Activated B cell treated with CpG ODN at 0.5 μM for 24 hours (primary cell): ENCODE data around the gene DPT. TPM values are rescaled to one million over a fixed set of nuclear protein-coding genes. Genes with fewer than 3 reads are reported as not detected.

Experiments
- ATAC-seq: fragments of 200-7000 bp; cut with Tn5 transposase; one replicate; pipeline ENCODE4 v1.10.0; 2021; ENCODE audit warnings: low read depth, mild to moderate bottlenecking, moderate library complexity
- CTCF ChIA-PET: fragments of 350-600 bp; sonication (Branson Sonifier 250); formaldehyde crosslinking; loops from one replicate; lab custom pipeline; 2021; ENCODE audit warnings: antibody characterized with exemption; lab: Charles Lee
- POLR2A ChIA-PET: fragments of 350-600 bp; sonication (Branson Sonifier 250); formaldehyde crosslinking; loops from one replicate; lab custom pipeline; 2021; ENCODE audit warnings: antibody characterized with exemption; lab: Charles Lee
- DNase-seq: peaks from one replicate; pipeline ENCODE4 v3.0.0; 2022
- H3K27ac Mint-ChIP-seq: one replicate; pipeline ENCODE4 v1.8.0; 2020; ENCODE audit warnings: mixed read lengths
- H3K27me3 Mint-ChIP-seq: one replicate; pipeline ENCODE4 v1.8.0; 2021; ENCODE audit warnings: mixed read lengths
- H3K36me3 Mint-ChIP-seq: one replicate; pipeline ENCODE4 v1.8.0; 2021; ENCODE audit warnings: low read depth, mixed read lengths
- H3K4me1 Mint-ChIP-seq: one replicate; pipeline ENCODE4 v1.8.0; 2021; ENCODE audit warnings: mixed read lengths
- H3K4me3 Mint-ChIP-seq: one replicate; pipeline ENCODE4 v1.8.0; 2020; ENCODE audit warnings: mild to moderate bottlenecking, mixed read lengths
- H3K9me3 Mint-ChIP-seq: one replicate; pipeline ENCODE4 v1.8.0; 2020; ENCODE audit warnings: mixed read lengths
- intact Hi-C: fragments of 100-400 bp; cut with micrococcal nuclease; formaldehyde crosslinking; loops from one replicate; pipeline ENCODE4 v1.15.1; 2024
- total RNA-seq: library from RNA; stranded (reverse); gene quantifications from 2 replicates; pipeline ENCODE4 v1.2.3, GENCODE V29; 2022
- TF ChIP-seq, protein P1 (sequence below): fragments of 200-600 bp; IDR thresholded peaks from one replicate; pipeline ENCODE4 v1.8.0; 2022; ENCODE audit warnings: antibody characterized with exemption, mild to moderate bottlenecking

Gene DPT
- total RNA-seq, 1 donor from 2014 or later = not detected

- Mint-ChIP-seq H3K36me3 (no peaks in the 10 kb centered on the region), H3K27me3 (no peaks in the 10 kb centered on the region), H3K27ac (no peak overlapping the region), H3K4me3 (no peak overlapping the region), H3K4me1 (no peaks in the 10 kb centered on the region), H3K9me3 (no peaks in the 10 kb centered on the region)
- intact Hi-C loops = no loop called here
- POLR2A ChIA-PET = no interaction called here
- CTCF ChIA-PET = no interaction called here
- TF ChIP-seq, protein P1, sequence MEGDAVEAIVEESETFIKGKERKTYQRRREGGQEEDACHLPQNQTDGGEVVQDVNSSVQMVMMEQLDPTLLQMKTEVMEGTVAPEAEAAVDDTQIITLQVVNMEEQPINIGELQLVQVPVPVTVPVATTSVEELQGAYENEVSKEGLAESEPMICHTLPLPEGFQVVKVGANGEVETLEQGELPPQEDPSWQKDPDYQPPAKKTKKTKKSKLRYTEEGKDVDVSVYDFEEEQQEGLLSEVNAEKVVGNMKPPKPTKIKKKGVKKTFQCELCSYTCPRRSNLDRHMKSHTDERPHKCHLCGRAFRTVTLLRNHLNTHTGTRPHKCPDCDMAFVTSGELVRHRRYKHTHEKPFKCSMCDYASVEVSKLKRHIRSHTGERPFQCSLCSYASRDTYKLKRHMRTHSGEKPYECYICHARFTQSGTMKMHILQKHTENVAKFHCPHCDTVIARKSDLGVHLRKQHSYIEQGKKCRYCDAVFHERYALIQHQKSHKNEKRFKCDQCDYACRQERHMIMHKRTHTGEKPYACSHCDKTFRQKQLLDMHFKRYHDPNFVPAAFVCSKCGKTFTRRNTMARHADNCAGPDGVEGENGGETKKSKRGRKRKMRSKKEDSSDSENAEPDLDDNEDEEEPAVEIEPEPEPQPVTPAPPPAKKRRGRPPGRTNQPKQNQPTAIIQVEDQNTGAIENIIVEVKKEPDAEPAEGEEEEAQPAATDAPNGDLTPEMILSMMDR = no peak
- DNase-seq (no peak), ATAC-seq (no peak)
Observed at GRCh38 chr1:168760241-168760640, 31.2 kb upstream of the DPT start.

GRCh38 chr1:168759077-168759476 lies 30.1 kb upstream of the DPT start:
- no peak overlapping the region for H3K4me3 Mint-ChIP-seq
- no peak overlapping the region for H3K27ac Mint-ChIP-seq
- H3K27me3 Mint-ChIP-seq = no peaks in the 10 kb centered on the region
- ChIA-PET POLR2A (no interaction called here), CTCF (no interaction called here)
- DNase-seq (no peak), ATAC-seq (no peak)
- intact Hi-C loops = no loop called here
- no peaks in the 10 kb centered on the region for H3K9me3 Mint-ChIP-seq
- TF ChIP-seq, protein P1 = no peak
- no peaks in the 10 kb centered on the region for H3K4me1 Mint-ChIP-seq
- no peaks in the 10 kb centered on the region for H3K36me3 Mint-ChIP-seq

DNA sequence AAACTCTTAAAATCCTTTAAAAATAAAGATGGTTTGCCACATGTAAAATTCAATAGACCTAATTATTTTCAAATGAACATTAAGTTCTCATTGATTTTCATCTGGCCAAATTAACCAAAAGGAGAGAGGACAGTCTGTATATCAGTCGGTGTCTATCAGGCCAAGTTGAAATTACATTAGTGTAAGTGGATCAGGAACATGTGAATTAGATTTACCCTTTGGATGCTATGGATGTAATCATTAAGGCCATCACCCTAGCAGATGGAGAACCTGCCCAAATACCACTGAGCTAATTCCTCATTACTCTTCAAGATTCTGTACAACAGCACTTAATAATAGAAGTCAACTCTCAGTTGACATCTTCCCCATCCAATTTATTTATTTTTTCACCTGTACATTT lies 29.5 kb upstream of the DPT start:
- TF ChIP-seq, protein P1 = no peak
- H3K36me3 Mint-ChIP-seq = no peaks in the 10 kb centered on the region
- DNase-seq = no peak
- intact Hi-C loops = no loop called here
- CTCF ChIA-PET = no interaction called here
- POLR2A ChIA-PET = no interaction called here
- no peaks in the 10 kb centered on the region for H3K27me3 Mint-ChIP-seq
- no peak overlapping the region for H3K27ac Mint-ChIP-seq
- ATAC-seq = no peak
- no peaks in the 10 kb centered on the region for H3K9me3 Mint-ChIP-seq
- no peak overlapping the region for H3K4me3 Mint-ChIP-seq
- H3K4me1 Mint-ChIP-seq = no peaks in the 10 kb centered on the region

GRCh38 chr1:168755800-168756418 lies 26.9 kb upstream of the DPT start:
- no peak for ATAC-seq
- no peaks in the 10 kb centered on the region for H3K27me3 Mint-ChIP-seq
- no peak for DNase-seq
- TF ChIP-seq, protein P1 = no peak
- no peak overlapping the region for H3K27ac Mint-ChIP-seq
- POLR2A ChIA-PET = no interaction called here
- H3K4me3 Mint-ChIP-seq = no peak overlapping the region
- CTCF ChIA-PET = no interaction called here
- no peaks in the 10 kb centered on the region for H3K4me1 Mint-ChIP-seq
- no peaks in the 10 kb centered on the region for H3K9me3 Mint-ChIP-seq
- no peaks in the 10 kb centered on the region for H3K36me3 Mint-ChIP-seq
- intact Hi-C loops = no loop called here

DNA sequence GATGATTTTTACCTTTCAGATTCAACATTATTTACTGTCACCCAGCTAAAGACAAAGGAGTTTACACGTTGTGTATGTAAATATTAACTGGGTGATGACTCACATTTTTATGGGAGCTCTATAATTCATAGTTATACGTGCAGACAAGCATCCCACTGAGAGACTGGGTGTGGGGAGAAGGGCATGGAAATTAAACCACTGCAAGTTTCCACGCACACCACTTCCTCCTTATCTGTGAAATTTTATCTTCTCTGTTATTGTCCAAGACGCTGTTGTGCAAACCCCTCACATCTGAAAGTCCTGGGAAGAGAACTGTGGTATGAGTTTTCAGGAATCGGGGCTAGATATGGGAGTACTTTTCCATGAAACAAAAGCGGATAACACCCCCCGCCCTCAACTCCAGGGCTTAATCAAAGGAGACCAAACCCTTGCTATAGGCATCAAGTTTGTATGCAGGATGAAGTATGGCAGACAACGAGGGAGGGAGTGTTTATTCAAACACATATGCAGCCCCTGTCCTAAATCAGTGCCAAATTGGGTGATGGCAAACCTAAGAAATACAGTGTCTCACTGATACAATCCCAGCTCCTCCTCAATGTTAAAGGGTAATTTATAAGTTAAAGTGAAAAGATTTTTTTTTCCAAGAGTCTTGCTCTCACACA lies 23.3 kb upstream of the DPT start:
- ChIA-PET CTCF (no interaction called here), POLR2A (no interaction called here)
- DNase-seq (no peak), ATAC-seq (no peak)
- TF ChIP-seq, protein P1 = no peak
- H3K36me3 Mint-ChIP-seq = no peaks in the 10 kb centered on the region
- no peaks in the 10 kb centered on the region for H3K4me1 Mint-ChIP-seq
- H3K27ac Mint-ChIP-seq = no peak overlapping the region
- intact Hi-C loops = no loop called here
- no peak overlapping the region for H3K4me3 Mint-ChIP-seq
- H3K27me3 Mint-ChIP-seq = peaks cover 4% of the 10 kb centered on the region
- no peaks in the 10 kb centered on the region for H3K9me3 Mint-ChIP-seq
